ENCODE data around the gene LIMCH1. TPM values are rescaled to one million over a fixed set of nuclear protein-coding genes. Genes with fewer than 3 reads are reported as not detected.

Gene LIMCH1
- total and polyA plus RNA-seq, 2 of the 8 experiments (the other 6 are each of a cell fraction or from before 2014, with no cell fraction given) = 2.7 to 3.0 TPM

DNA sequence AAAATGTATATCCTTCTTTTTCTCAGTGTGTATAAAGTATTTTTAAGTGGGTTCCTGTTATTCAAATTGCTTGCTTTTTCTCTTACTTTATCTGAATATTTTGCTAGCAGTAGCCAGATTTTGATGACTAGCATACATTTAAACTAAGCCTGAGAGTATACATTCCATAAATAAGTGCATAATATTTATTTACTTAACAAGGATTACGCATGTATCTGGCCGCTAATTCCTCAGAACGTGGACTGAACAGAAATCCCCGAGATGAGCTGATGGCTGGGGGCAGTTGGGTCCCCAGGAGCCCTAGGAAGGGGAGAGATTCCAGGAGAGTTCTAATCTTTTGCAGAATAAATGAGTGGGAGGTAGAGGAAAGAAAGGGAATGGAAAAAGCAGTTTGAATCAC lies 119.6 kb downstream of the LIMCH1 start:
- no peaks in the 10 kb centered on the region for H4K20me1 ChIP-seq (replicated peaks in 1 of 2; ENCODE audit: control insufficient read depth in 1 of 2, insufficient read depth in 2 of 2, low read length in 2 of 2)
- TF ChIP-seq SIX5 (IDR thresholded peaks at IDR 0.05; ENCODE audit: low read depth, low read length) (no peak), CTBP2 (IDR thresholded peaks at IDR 0.05; ENCODE audit: borderline replicate concordance, insufficient read depth, insufficient read length, low read length) (no peak), RXRA (IDR thresholded peaks at IDR 0.05; ENCODE audit: insufficient read depth, low read depth, low read length) (no peak), MAFK (IDR thresholded peaks at IDR 0.05; ENCODE audit: low read depth, low read length) (no peak), CBX8 (IDR thresholded peaks at IDR 0.05; ENCODE audit: borderline replicate concordance, low read depth, low read length) (no peak), NANOG (IDR thresholded peaks at IDR 0.05; ENCODE audit: insufficient read depth, low read depth, low read length, poor library complexity, severe bottlenecking) (no peak), CREB1 (IDR thresholded peaks at IDR 0.05) (no peak)
- TF ChIP-seq, protein P1, sequence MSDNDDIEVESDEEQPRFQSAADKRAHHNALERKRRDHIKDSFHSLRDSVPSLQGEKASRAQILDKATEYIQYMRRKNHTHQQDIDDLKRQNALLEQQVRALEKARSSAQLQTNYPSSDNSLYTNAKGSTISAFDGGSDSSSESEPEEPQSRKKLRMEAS (IDR thresholded peaks at IDR 0.05) = no peak
- no peaks in the 10 kb centered on the region for H3K79me2 ChIP-seq (ENCODE audit: control insufficient read depth in 1 of 2, insufficient read depth in 2 of 2, low read length in 2 of 2)
- DNase-seq (ENCODE audit: low read depth in 1 of 2, low spot score in 2 of 2) (no peak), FAIRE-seq (no peak)
- no peak overlapping the region for H3K4me3 ChIP-seq (ENCODE audit: extremely low read depth in 1 of 4, insufficient read depth in 2 of 4, low read depth in 3 of 4, low read length in 4 of 4)
- no peak overlapping the region for H3K27ac ChIP-seq (ENCODE audit: low read depth, low read length)
- no peak overlapping the region for H3K18ac ChIP-seq (ENCODE audit: extremely low read depth, low read length)
- no peak overlapping the region for H2BK5ac ChIP-seq (ENCODE audit: low read depth, low read length)
- POLR2A ChIA-PET (ENCODE audit: partially characterized antibody) = no interaction called here
- no peaks in the 10 kb centered on the region for H3K4me1 ChIP-seq (replicated peaks in 1 of 4; ENCODE audit: control insufficient read depth in 3 of 4, insufficient read depth in 4 of 4, low read length in 3 of 4)
- no peak overlapping the region for H3K56ac ChIP-seq (replicated peaks; ENCODE audit: insufficient read length, low read depth, low read length)
- no peaks in the 10 kb centered on the region for H3K9me3 ChIP-seq (ENCODE audit: insufficient read depth in 2 of 2, low read depth in 1 of 2, low read length in 1 of 2)
- no peaks in the 10 kb centered on the region for H3K23me2 ChIP-seq (ENCODE audit: low read depth, low read length)
- no peak overlapping the region for H2BK20ac ChIP-seq (ENCODE audit: low read length)
- H3K23ac ChIP-seq (ENCODE audit: insufficient read length) = no peak overlapping the region
- no peaks in the 10 kb centered on the region for H3K36me3 ChIP-seq (ENCODE audit: control insufficient read depth in 2 of 4, insufficient read depth in 4 of 4, low read length in 3 of 4)
- H3K14ac ChIP-seq (ENCODE audit: insufficient read length) = no peak overlapping the region
- CTCF ChIA-PET (ENCODE audit: partially characterized antibody) = interaction anchor here (0.8 to 1.4 kb wide), 6 partner anchors 13 to 376 kb away, joined by 3 to 4 read pairs (median 3); no protein-coding TSS in a partner anchor
- no peak overlapping the region for H4K8ac ChIP-seq (ENCODE audit: extremely low read depth, insufficient read depth, low read length)
- H2BK15ac ChIP-seq (ENCODE audit: low read length) = no peak overlapping the region
- H2BK120ac ChIP-seq (replicated peaks; ENCODE audit: low read depth, low read length) = no peak overlapping the region
- H2AK5ac ChIP-seq (ENCODE audit: low read depth, low read length) = no peak overlapping the region
- H4K5ac ChIP-seq (ENCODE audit: insufficient read length, low read depth, low read length) = no peak overlapping the region
- H3K9ac ChIP-seq (replicated peaks in 1 of 4; ENCODE audit: extremely low read depth in 1 of 4, low read depth in 3 of 4, low read length in 3 of 4) = no peak overlapping the region
- H3K27me3 ChIP-seq (replicated peaks in 1 of 4; ENCODE audit: control insufficient read depth in 3 of 4, extremely low read depth in 1 of 4, insufficient read depth in 3 of 4, low read length in 3 of 4) = no peaks in the 10 kb centered on the region
- H4K91ac ChIP-seq (replicated peaks; ENCODE audit: insufficient read length, low read length) = no peak overlapping the region
- H2AFZ ChIP-seq (ENCODE audit: low read length) = no peak overlapping the region
- no peak overlapping the region for H2BK12ac ChIP-seq (ENCODE audit: low read depth, low read length)
- no peak overlapping the region for H3K4me2 ChIP-seq (ENCODE audit: insufficient read depth in 1 of 2, low read depth in 2 of 2, low read length in 2 of 2)
- 74% methylated on average over 4 of the region's 4 CpGs; no CpG with 5 or more reads in 1 of the 2 experiments for WGBS, 2 experiments (ENCODE audit: extremely low coverage in 1 of 2, insufficient coverage in 1 of 2, insufficient read length in 1 of 2, insufficient replicate concordance in 2 of 2, low coverage in 1 of 2, low lambda C conversion rate in 2 of 2, missing lambda C conversion rate in 1 of 2)
- H3K79me1 ChIP-seq (ENCODE audit: low read depth, low read length) = no peaks in the 10 kb centered on the region
- no peak overlapping the region for H3K4ac ChIP-seq (replicated peaks; ENCODE audit: insufficient read length, low read depth, low read length)
